IMR-90 (cell line): ENCODE data around the gene PRKCH.

ENCODE experiments used
- ELK1 ChIP-seq: fragments of 150-350 bp; IDR thresholded peaks from 2 replicates; pipeline ENCODE4 v1.6.1; 2016; ENCODE audit warnings: low read depth, mild to moderate bottlenecking, low read length, moderate library complexity, borderline replicate concordance
- FOS ChIP-seq: fragments of 150-350 bp; IDR thresholded peaks from 2 replicates; pipeline ENCODE4 v1.6.1; 2016; ENCODE audit warnings: low read depth, low read length
- POLR2A ChIP-seq: IDR thresholded peaks from 2 replicates; pipeline ENCODE4 v1.6.1; 2012; ENCODE audit warnings: mild to moderate bottlenecking, low read depth, low read length
- RAD21 ChIP-seq: IDR thresholded peaks from 2 replicates; pipeline ENCODE4 v1.6.1; 2012; ENCODE audit warnings: low read length, improper control_type of control experiment
- RCOR1 ChIP-seq: IDR thresholded peaks from 2 replicates; pipeline ENCODE4 v1.6.1; 2012; ENCODE audit warnings: mild to moderate bottlenecking, low read length, improper control_type of control experiment; ENCODE audit not compliant: insufficient replicate concordance
- RFX5 ChIP-seq: IDR thresholded peaks from 2 replicates; pipeline ENCODE4 v1.8.0; 2012; ENCODE audit warnings: low read depth, mild to moderate bottlenecking, low read length, moderate library complexity
- USF2 ChIP-seq: fragments of 150-350 bp; IDR thresholded peaks from 2 replicates; pipeline ENCODE4 v1.6.1; 2017; ENCODE audit warnings: mild to moderate bottlenecking, antibody characterized with exemption, low read length, low read depth
- TF ChIP-seq, protein P1 (sequence below): conservative IDR thresholded peaks from 2 replicates; pipeline ENCODE4 v1.5.1; 2012; ENCODE audit warnings: mild to moderate bottlenecking, low read depth, low read length, improper control_type of control experiment

- TF ChIP-seq, protein P1, sequence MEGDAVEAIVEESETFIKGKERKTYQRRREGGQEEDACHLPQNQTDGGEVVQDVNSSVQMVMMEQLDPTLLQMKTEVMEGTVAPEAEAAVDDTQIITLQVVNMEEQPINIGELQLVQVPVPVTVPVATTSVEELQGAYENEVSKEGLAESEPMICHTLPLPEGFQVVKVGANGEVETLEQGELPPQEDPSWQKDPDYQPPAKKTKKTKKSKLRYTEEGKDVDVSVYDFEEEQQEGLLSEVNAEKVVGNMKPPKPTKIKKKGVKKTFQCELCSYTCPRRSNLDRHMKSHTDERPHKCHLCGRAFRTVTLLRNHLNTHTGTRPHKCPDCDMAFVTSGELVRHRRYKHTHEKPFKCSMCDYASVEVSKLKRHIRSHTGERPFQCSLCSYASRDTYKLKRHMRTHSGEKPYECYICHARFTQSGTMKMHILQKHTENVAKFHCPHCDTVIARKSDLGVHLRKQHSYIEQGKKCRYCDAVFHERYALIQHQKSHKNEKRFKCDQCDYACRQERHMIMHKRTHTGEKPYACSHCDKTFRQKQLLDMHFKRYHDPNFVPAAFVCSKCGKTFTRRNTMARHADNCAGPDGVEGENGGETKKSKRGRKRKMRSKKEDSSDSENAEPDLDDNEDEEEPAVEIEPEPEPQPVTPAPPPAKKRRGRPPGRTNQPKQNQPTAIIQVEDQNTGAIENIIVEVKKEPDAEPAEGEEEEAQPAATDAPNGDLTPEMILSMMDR: no peak
- TF ChIP-seq RAD21 (no peak), RFX5 (no peak), POLR2A (no peak), USF2 (no peak), RCOR1 (no peak), FOS (no peak), ELK1 (no peak)
Observed at GRCh38 chr14:61398221-61398620, 76.8 kb downstream of the PRKCH start.
